SK-N-SH treated with all-trans-retinoic acid at 6 μM for 48 hours (cell line): Measurements from ENCODE around the gene ADGRG7.

Source experiments
- CSDC2 ChIP-seq: fragments of 250-450 bp; sonication (Bioruptor Pico); IDR thresholded peaks from 2 replicates; pipeline ENCODE4 v1.5.0; 2020; ENCODE audit warnings: mild to moderate bottlenecking, moderate library complexity
- GLIS3 ChIP-seq: fragments of 250-450 bp; sonication (Bioruptor Pico); IDR thresholded peaks from 2 replicates; pipeline ENCODE4 v1.5.0; 2020; ENCODE audit warnings: mild to moderate bottlenecking, moderate library complexity
- OSR1 ChIP-seq: fragments of 250-450 bp; sonication (Bioruptor Pico); IDR thresholded peaks from 2 replicates; pipeline ENCODE4 v1.8.0; 2022; ENCODE audit warnings: moderate library complexity, mild to moderate bottlenecking, inconsistent platforms
- PATZ1 ChIP-seq: fragments of 250-450 bp; sonication (Bioruptor Pico); IDR thresholded peaks from 2 replicates; pipeline ENCODE4 v1.8.0; 2020; ENCODE audit warnings: mild to moderate bottlenecking, moderate library complexity, borderline replicate concordance
- ZFP3 ChIP-seq: fragments of 250-450 bp; sonication (Bioruptor Pico); IDR thresholded peaks from 2 replicates; pipeline ENCODE4 v1.5.0; 2020; ENCODE audit warnings: mild to moderate bottlenecking, moderate library complexity

DNA sequence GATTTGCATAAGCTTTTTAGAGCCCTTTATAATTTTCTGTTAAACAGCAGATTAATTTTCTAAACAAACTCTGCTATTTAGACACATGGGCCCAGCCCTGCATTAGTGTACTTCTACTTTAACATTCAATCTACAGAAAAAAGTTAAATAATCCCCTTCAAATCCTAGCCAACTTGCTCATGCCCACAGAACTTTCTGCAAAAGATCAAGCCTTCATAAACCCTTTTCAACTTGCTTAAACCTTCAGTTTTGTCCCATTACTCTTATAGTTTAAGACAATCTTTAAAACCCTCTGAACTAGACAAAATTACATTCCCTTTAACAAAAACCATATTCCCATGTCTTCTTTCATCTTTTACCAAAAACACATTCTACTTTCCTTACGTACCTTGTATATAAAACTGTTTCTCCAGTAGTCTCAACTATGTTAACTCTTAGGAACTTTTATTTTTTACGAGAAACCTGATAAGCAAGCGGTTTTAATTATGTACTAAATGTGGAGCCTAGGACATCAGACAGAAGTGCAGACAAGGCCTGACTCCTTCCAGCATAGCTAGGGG lies 25.2 kb upstream of the ADGRG7 start:
- no peak for TF ChIP-seq ZFP3 (CRISPR knock-in tag)
- no peak for TF ChIP-seq OSR1 (CRISPR knock-in tag)
- TF ChIP-seq CSDC2, result no peak
- no peak for TF ChIP-seq GLIS3 (CRISPR knock-in tag)
- no peak for TF ChIP-seq PATZ1
